SH-SY5Y (cell line): ENCODE results near the gene DDR2.

Source experiments
- GATA2 ChIP-seq: IDR thresholded peaks from 2 replicates; pipeline ENCODE4 v1.6.1; 2011; ENCODE audit warnings: mild to moderate bottlenecking, low read depth, low read length
- GATA3 ChIP-seq: IDR thresholded peaks from 2 replicates; pipeline ENCODE4 v1.6.1; 2011; ENCODE audit warnings: low read depth, mild to moderate bottlenecking, low read length, moderate library complexity

DNA sequence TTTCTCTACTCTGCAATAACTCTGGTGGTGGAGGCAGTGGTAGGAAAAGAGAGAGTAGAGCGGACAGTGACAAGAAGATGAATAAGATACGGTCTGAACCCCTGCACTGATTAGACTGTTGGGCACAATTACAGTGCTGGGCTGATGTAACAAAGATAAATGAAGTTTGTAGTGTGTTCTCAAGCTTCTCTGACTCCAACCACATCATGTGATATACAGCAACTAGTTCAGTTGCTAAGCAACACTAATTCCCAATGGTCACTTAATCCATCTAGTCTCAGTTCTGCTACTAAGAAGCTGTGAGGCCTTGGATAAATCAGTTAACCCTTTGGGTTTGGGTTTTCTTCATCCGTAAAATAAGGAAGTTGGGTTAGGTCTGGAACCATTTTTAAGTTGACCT is 17.3 kb downstream of the DDR2 start:
- TF ChIP-seq GATA2 (no peak), GATA3 (no peak)
